Heart right ventricle (tissue), 16 donors: ENCODE measurements around the gene BORCS6. TPM values are rescaled to one million over a fixed set of nuclear protein-coding genes. Genes with fewer than 3 reads are reported as not detected.

ENCODE experiments used
- ATAC-seq, 8 donors: fragments of 200-7000 bp; cut with Tn5 transposase; one replicate each; pipeline ENCODE4 v1.9.1; 2020; ENCODE audit warnings: mild to moderate bottlenecking in 8 of 8, moderate library complexity in 8 of 8, moderate number of reproducible peaks in 1 of 8
- DNase-seq, 2 donors: peaks; one replicate each; pipeline ENCODE4 v3.0.0-alpha.2; 2020
- H3K27ac ChIP-seq, 10 donors: fragments of 200-600 bp; sonication (generic) in 2 of 10; one replicate each; pipeline versions ENCODE4 v1.5.0 to v1.8.0; 2020 to 2022; ENCODE audit warnings: mild to moderate bottlenecking in 3 of 10
- H3K27me3 ChIP-seq, 7 donors: fragments of 200-600 bp; one replicate each; pipeline ENCODE4 v1.8.0; 2021 to 2022; ENCODE audit warnings: mild to moderate bottlenecking in 2 of 7
- H3K36me3 ChIP-seq, 9 donors: fragments of 200-600 bp; sonication (generic) in 1 of 9; one replicate each; pipeline versions ENCODE4 v1.5.0 to v1.8.0; 2020 to 2022; ENCODE audit warnings: mild to moderate bottlenecking in 2 of 9
- H3K4me1 ChIP-seq, 9 donors: fragments of 200-600 bp; sonication (generic) in 1 of 9; one replicate each; pipeline versions ENCODE4 v1.5.0 to v1.8.0; 2020 to 2022; ENCODE audit warnings: mild to moderate bottlenecking in 4 of 9
- H3K4me3 ChIP-seq, 10 donors: fragments of 200-600 bp; sonication (generic) in 2 of 10; one replicate each; pipeline versions ENCODE4 v1.5.0 to v1.8.0; 2020 to 2022; ENCODE audit warnings: mild to moderate bottlenecking in 7 of 10, moderate library complexity in 2 of 10
- H3K9me3 ChIP-seq, 11 donors: fragments of 200-600 bp in 10 of 11; sonication (generic) in 2 of 11; one replicate each; pipeline versions ENCODE4 v1.5.0 to v1.8.0; 2013 to 2022; ENCODE audit warnings: mild to moderate bottlenecking in 2 of 11, control low read depth in 1 of 11, moderate library complexity in 1 of 11
- WGBS, 2 donors: extraction: QIAGEN DNeasy Blood & Tissue Kit; methylation state at CpG; one replicate each; pipeline ENCODE4 v1.1.7; 2013; ENCODE audit warnings: inconsistent platforms in 1 of 2; 5-methylcytosine and 5-hydroxymethylcytosine counted together
- intact Hi-C, 10 donors: fragments of 100-400 bp; cut with DNase I; formaldehyde crosslinking; loops; one replicate each; pipeline versions ENCODE4 v1.11.1 to v1.14.2; 2022
- polyA plus RNA-seq, 2 donors: library from polyadenylated mRNA; stranded (reverse); fragments of 200-250 nt; gene quantifications; one replicate each; pipeline ENCODE4 v1.2.3, GENCODE V29; 2013
- total RNA-seq, 10 donors: library from RNA; stranded (reverse); fragmentation: NEBNext Ultra II Directional in 3 of 10; extraction: Animal tissue kit (Norgen Biotek cat#: 25700) in 3 of 10; gene quantifications; one replicate each; pipeline versions ENCODE4 v1.2.1 to v1.2.4, GENCODE V29; 2021 to 2023
- TF ChIP-seq, protein P1 (sequence below), 9 donors: fragments of 200-600 bp; sonication (generic) in 2 of 9; IDR thresholded peaks; one replicate each; pipeline versions ENCODE4 v1.5.0 to v1.8.0; 2021 to 2022; ENCODE audit warnings: antibody characterized with exemption in 9 of 9, mild to moderate bottlenecking in 5 of 9, moderate library complexity in 1 of 9
- donor health status: Arrhythmogenic right ventricular cardiomyopathy.
- donor health status: ischemic (EF 13 %, LVEDD 7.1; RV severe dilation, severe dysfunction).
- donor health status: healthy with polysubstance abuse.
- donor health status: DM: no; HTN: yes; CAD: no.
- donor health status: DM: no; HTN: no; CAD: no.
- donor health status: ischemic (EF 25% LVEDD 6.9; RV normal size, moderate dysfunction).
- donor health status: ischemic (EF 25% LVEDD 5.7; RV mildly dilated, moderate dysfunction).
- donor health status: healthy.
- donor health status: DM: yes; HTN: yes; CAD: no.
- donor health status: Ischemic cardiomyopathy.
- donor health status: ischemic (EF 35%, LVEDD 5.7; RV mildly dilated, moderate dysfunction).
- donor health status: nonischemic (EF 11% LVEDD 7.7; RV severe dilation, severe dysfunction).
- donor health status: DM: yes; HTN: yes; CAD: no.
- donor health status: PGD.
- donor health status: ischemic (EF 29% LVEDD 5.4; RV normal size, mild dysfunction).
- donor health status: nonischemic (EF 23%, LVEDD 6.1; RV moderate dilation, normal function).

Gene BORCS6
- total and polyA plus RNA-seq, 12 donors, result 4.2 to 13.8 (median 7.7) TPM

DNA sequence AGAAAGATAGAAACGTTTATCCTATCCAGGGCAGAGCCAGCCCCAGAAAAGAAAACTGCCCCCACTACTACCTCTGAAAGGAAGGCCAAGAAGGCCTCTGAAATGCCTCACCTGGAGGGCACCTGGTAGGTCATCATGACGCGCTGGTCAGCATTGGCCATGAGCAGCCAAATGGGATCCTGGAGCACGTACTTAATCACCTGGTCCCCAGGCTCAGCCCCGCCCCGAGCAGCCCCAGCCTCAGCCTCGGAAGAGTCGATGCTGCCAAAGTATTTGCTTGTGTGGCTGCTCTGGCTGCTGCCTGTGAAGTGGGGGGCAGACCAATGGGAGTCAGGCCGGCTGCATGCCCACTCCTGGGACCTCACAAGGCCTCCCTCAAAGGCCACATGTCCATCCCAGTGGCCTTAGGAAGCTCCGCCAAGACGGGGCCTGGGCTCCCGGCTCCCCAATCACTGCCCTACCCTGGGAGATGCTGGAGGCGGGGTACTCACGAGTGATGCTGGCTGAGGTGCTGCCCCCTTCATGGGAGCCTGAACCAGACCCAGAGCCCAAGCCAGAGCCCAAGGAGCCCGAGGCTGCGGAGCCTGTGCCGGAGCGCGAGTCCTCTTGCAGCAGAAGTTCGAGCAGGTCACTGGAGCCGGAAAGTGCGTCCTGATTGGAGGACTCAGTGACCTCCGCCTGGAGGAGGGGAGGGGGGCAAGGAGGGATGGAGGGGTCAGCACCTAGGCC is 47.7 kb downstream of the BORCS6 start:
- TF ChIP-seq, protein P1, sequence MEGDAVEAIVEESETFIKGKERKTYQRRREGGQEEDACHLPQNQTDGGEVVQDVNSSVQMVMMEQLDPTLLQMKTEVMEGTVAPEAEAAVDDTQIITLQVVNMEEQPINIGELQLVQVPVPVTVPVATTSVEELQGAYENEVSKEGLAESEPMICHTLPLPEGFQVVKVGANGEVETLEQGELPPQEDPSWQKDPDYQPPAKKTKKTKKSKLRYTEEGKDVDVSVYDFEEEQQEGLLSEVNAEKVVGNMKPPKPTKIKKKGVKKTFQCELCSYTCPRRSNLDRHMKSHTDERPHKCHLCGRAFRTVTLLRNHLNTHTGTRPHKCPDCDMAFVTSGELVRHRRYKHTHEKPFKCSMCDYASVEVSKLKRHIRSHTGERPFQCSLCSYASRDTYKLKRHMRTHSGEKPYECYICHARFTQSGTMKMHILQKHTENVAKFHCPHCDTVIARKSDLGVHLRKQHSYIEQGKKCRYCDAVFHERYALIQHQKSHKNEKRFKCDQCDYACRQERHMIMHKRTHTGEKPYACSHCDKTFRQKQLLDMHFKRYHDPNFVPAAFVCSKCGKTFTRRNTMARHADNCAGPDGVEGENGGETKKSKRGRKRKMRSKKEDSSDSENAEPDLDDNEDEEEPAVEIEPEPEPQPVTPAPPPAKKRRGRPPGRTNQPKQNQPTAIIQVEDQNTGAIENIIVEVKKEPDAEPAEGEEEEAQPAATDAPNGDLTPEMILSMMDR (IDR thresholded peaks at IDR 0.05), result no peak
- DNase-seq (no peak), ATAC-seq (no peak)
- peaks cover 40 to 81% (median 79%) of the 10 kb centered on the region in 9 donors for H3K36me3 ChIP-seq
- no peak overlapping the region for H3K4me3 ChIP-seq
- H3K27me3 ChIP-seq, result no peaks in the 10 kb centered on the region
- peak overlapping the region in 1 of 10 donors; percentile 35 for H3K27ac ChIP-seq
- peaks cover 2 to 44% (median 31%) of the 10 kb centered on the region in 9 donors for H3K4me1 ChIP-seq
- intact Hi-C loops, result no loop called here
- WGBS, 2 donors, result 85 to 87% methylated on average over 23 of the region's 23 CpGs
- H3K9me3 ChIP-seq, result no peaks in the 10 kb centered on the region

DNA sequence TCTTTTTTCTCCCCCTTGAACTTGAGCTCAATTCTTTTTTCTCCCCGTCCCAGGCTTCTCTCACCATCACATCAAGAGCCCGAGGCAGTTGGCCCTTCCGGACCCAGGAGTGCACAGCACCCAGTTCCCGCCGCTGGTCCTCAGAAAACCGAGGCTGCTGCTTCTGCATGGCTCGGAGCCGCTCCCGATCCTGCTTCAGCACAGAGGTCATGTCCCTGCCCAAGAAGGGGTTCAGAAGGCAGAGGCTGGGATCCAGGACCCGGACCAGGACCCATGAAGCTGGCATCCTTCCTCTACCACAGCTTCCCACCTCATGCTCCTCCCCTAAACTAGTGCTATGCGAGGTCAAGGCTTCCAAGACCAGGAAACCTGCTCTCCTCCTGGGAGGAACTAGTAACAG is 48.2 kb downstream of the BORCS6 start:
- DNase-seq (no peak), ATAC-seq (no peak)
- H3K36me3 ChIP-seq, result peaks cover 38 to 76% (median 73%) of the 10 kb centered on the region in 9 donors
- TF ChIP-seq, protein P1 (IDR thresholded peaks at IDR 0.05), result no peak
- WGBS, 2 donors, result 89 to 93% methylated on average over 11 of the region's 11 CpGs
- no peaks in the 10 kb centered on the region for H3K9me3 ChIP-seq
- no peak overlapping the region for H3K4me3 ChIP-seq
- intact Hi-C loops, result no loop called here
- H3K4me1 ChIP-seq, result peaks cover 2 to 44% (median 30%) of the 10 kb centered on the region in 9 donors
- H3K27me3 ChIP-seq, result no peaks in the 10 kb centered on the region
- H3K27ac ChIP-seq, result peak overlapping the region in 1 of 10 donors; percentile 35

- TF ChIP-seq, protein P1 (IDR thresholded peaks at IDR 0.05), result no peak
- DNase-seq, result no peak
- no peak for ATAC-seq
- peaks cover 31 to 69% (median 66%) of the 10 kb centered on the region in 9 donors for H3K36me3 ChIP-seq
- H3K4me3 ChIP-seq, result no peak overlapping the region
- no peaks in the 10 kb centered on the region for H3K27me3 ChIP-seq
- intact Hi-C loops, result no loop called here
- H3K27ac ChIP-seq, result peak overlapping the region in 4 of 10 donors; percentile 3 to 71 (median 70)
- 94% methylated on average over 7 of the region's 7 CpGs for WGBS, 2 donors
- H3K4me1 ChIP-seq, result peaks cover 2 to 40% (median 29%) of the 10 kb centered on the region in 9 donors
- no peaks in the 10 kb centered on the region for H3K9me3 ChIP-seq
Observed at GRCh38 chr17:8141045-8141444, 48.9 kb downstream of the BORCS6 start.

GRCh38 chr17:8140065-8141029 is 49.6 kb downstream of the BORCS6 start:
- DNase-seq (no peak), ATAC-seq (peak in 3 of 8 donors; percentile 2 to 4 (median 3))
- intact Hi-C loops, result no loop called here
- TF ChIP-seq, protein P1 (IDR thresholded peaks at IDR 0.05), result no peak
- H3K27ac ChIP-seq, result peak overlapping the region in 7 of 10 donors; percentile 49 to 84 (median 71)
- H3K4me3 ChIP-seq, result no peak overlapping the region
- H3K4me1 ChIP-seq, result peaks cover 2 to 40% (median 28%) of the 10 kb centered on the region in 9 donors
- WGBS, 2 donors, result 62 to 69% methylated on average over 18 of the region's 18 CpGs
- H3K9me3 ChIP-seq, result no peaks in the 10 kb centered on the region
- peaks cover 28 to 62% (median 59%) of the 10 kb centered on the region in 9 donors for H3K36me3 ChIP-seq
- no peaks in the 10 kb centered on the region for H3K27me3 ChIP-seq
